ENCODE measurements around the gene STK24. TPM values are rescaled to one million over a fixed set of nuclear protein-coding genes. Genes with fewer than 3 reads are reported as not detected.
A peak's percentile ranks its signal among the peaks of the same experiment; 100 is the strongest.

The STK24 gene
- total RNA-seq, 1 donor from 2014 or later, result 94.6 TPM

DNA sequence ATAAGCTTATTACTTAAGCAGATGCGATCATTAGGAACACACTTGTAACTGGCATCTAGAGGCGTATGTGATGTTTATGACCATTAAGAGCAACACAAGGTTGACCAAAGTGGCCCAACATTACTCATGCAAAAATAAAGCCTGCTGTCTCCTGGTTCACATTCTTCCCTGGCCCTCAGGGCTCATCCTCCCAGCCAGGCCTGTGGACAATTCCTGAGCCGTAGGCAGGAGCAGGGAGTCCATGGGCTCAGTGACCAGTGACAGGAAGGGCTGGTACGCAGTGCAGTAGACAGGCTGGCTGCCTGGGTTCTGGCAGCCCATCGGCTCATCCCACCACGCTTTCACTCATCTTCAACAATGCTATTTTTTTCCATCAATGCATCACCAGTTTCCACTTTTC is 106.0 kb downstream of the STK24 start:
- Histone ChIP-seq H3K9me3 (no peaks in the 10 kb centered on the region), H3K36me3 (peaks cover 46% of the 10 kb centered on the region), H3K4me3 (no peak overlapping the region), H3K27ac (no peak overlapping the region), H3K4me1 (peaks cover 9% of the 10 kb centered on the region), H3K27me3 (no peaks in the 10 kb centered on the region)
- DNase-seq (no peak), ATAC-seq (no peak)
- intact Hi-C loops (cut with DNase I), result no loop called here
- TF ChIP-seq, protein P1, sequence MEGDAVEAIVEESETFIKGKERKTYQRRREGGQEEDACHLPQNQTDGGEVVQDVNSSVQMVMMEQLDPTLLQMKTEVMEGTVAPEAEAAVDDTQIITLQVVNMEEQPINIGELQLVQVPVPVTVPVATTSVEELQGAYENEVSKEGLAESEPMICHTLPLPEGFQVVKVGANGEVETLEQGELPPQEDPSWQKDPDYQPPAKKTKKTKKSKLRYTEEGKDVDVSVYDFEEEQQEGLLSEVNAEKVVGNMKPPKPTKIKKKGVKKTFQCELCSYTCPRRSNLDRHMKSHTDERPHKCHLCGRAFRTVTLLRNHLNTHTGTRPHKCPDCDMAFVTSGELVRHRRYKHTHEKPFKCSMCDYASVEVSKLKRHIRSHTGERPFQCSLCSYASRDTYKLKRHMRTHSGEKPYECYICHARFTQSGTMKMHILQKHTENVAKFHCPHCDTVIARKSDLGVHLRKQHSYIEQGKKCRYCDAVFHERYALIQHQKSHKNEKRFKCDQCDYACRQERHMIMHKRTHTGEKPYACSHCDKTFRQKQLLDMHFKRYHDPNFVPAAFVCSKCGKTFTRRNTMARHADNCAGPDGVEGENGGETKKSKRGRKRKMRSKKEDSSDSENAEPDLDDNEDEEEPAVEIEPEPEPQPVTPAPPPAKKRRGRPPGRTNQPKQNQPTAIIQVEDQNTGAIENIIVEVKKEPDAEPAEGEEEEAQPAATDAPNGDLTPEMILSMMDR (IDR thresholded peaks at IDR 0.05), result no peak

DNA sequence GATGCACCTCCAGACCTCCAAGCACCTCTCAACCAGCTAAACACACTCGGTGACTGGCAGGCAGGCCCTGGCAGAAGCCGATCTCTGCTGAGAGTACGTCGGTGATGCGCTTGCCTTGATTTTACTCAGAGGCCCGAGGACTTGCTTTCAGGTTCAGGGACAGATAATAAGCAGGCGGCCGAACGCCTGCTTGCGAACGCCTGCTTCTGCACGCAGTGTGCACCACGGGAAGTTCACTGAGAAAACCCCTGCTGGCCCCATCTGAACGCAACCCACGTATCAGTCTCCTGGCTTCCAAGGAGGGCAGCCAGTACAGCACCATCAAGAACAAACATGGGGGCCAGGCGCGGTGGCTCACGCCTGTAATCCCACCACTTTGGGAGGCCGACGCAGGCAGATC is 108.0 kb downstream of the STK24 start:
- Histone ChIP-seq H3K36me3 (peaks cover 49% of the 10 kb centered on the region), H3K4me3 (no peak overlapping the region), H3K4me1 (no peaks in the 10 kb centered on the region), H3K27ac (no peak overlapping the region), H3K27me3 (no peaks in the 10 kb centered on the region), H3K9me3 (no peaks in the 10 kb centered on the region)
- TF ChIP-seq, protein P1 (IDR thresholded peaks at IDR 0.05), result no peak
- intact Hi-C loops (cut with DNase I), result no loop called here
- ATAC-seq (no peak), DNase-seq (no peak)

DNA sequence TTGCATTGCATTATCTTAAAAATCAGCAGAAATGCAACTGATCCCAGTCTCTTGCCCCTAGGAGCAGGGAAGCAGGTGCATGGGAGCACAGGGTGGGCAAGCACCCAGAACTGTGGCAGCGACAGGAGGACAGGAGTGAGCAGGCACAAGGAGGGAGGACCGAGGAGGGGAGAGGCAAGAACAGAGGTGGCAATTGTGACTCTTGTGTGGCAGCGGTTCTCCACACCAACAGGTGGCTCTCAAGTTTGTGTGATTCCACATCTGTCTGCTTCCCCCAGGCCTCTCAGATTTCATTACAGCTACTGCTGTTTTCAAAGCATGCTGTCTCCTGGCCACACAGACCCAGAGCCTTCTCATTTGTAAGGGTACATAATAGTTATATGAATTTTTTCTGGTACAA is 108.5 kb downstream of the STK24 start:
- DNase-seq (no peak), ATAC-seq (no peak)
- intact Hi-C loops (cut with DNase I), result no loop called here
- TF ChIP-seq, protein P1 (IDR thresholded peaks at IDR 0.05), result no peak
- H3K4me1 ChIP-seq, result no peaks in the 10 kb centered on the region
- peaks cover 51% of the 10 kb centered on the region for H3K36me3 ChIP-seq
- no peak overlapping the region for H3K27ac ChIP-seq
- no peaks in the 10 kb centered on the region for H3K27me3 ChIP-seq
- no peaks in the 10 kb centered on the region for H3K9me3 ChIP-seq
- H3K4me3 ChIP-seq, result no peak overlapping the region

DNA sequence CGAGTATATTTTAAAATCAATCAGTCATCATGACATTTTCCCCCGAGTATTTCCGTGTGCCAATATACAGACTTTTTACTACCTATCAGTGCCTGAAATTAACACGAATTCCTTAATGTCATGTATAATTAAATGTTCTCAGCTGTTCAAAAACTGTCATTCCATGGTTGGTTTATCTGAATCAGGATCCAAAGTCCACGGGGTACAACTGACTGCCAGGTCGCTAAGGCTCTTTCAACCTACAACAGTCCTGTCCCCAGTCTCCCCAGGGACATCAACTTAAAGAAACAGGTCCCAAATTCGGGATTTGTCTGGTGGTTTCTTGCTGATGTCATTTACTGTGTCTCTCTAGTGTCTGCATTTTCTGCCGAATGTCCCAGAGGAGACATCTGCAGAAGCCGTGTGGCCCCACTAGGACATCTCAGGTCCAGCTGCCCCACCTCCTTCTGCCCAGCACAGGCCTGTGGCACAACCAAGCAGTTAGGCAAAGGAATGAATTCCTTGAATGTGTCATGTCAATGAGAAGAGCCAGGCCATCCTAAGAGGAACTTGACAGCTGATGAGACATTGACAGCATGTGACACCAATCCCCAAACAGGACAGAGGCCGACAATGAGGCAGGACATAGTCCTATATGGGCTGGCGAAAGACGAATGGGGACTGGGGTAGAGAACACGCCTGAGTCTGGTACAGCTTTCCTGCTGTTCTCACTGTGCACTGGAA is 109.5 kb downstream of the STK24 start:
- no peak for DNase-seq
- Histone ChIP-seq H3K27ac (no peak overlapping the region), H3K4me1 (no peaks in the 10 kb centered on the region), H3K9me3 (no peaks in the 10 kb centered on the region), H3K36me3 (peaks cover 61% of the 10 kb centered on the region), H3K4me3 (no peak overlapping the region), H3K27me3 (no peaks in the 10 kb centered on the region)
- intact Hi-C loops (cut with DNase I), result no loop called here
- ATAC-seq, result peak; percentile 20
- TF ChIP-seq, protein P1 (IDR thresholded peaks at IDR 0.05), result no peak

DNA sequence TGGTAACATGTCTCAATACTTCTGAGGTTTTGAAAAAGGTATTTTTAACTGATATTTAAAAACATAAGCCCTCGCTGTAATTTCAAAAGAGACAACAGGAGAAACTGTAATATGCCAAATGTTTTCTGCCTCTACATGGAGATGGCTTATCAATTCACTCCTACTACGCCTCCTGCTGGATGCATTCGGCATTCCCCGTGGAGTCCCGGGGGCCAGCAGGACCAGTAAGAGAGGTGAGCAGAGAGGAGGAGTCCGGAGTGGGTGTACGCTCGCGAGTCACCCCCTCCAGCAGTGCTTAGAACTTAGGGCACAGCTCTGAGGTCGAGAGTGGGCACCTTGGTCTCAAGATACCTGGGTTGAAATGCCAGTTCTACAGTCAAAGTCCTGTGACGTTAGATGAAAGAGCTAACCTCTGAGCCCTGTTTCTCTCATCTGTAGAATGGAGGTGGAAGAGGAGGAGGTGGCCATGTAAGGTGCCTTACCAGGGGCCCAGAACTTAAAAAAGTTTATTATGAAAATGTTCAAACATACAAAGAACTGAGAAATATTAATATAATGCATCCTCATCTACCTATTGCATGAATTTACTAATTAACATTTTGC is 110.2 kb downstream of the STK24 start:
- H3K27ac ChIP-seq, result no peak overlapping the region
- ATAC-seq (peak; percentile 69), DNase-seq (no peak)
- peaks cover 54% of the 10 kb centered on the region for H3K36me3 ChIP-seq
- H3K9me3 ChIP-seq, result no peaks in the 10 kb centered on the region
- H3K27me3 ChIP-seq, result no peaks in the 10 kb centered on the region
- TF ChIP-seq, protein P1 (IDR thresholded peaks at IDR 0.05), result peak; percentile 62
- no peak overlapping the region for H3K4me3 ChIP-seq
- H3K4me1 ChIP-seq, result no peaks in the 10 kb centered on the region
- intact Hi-C loops (cut with DNase I), result no loop called here

All from upper lobe of right lung (tissue), 1 donor.